GM21526 (cell line): ENCODE data around the gene LARGE1.
A peak's percentile ranks its signal among the peaks of the same experiment; 100 is the strongest.

ENCODE experiments used
- ATAC-seq: cut with Tn5 transposase; IDR thresholded peaks from one replicate; pipeline ENCODE4 v1.9.1; 2021; ENCODE audit warnings: moderate library complexity; ENCODE audit not compliant: unreplicated experiment, low FRiP score

The LARGE1 gene

DNA sequence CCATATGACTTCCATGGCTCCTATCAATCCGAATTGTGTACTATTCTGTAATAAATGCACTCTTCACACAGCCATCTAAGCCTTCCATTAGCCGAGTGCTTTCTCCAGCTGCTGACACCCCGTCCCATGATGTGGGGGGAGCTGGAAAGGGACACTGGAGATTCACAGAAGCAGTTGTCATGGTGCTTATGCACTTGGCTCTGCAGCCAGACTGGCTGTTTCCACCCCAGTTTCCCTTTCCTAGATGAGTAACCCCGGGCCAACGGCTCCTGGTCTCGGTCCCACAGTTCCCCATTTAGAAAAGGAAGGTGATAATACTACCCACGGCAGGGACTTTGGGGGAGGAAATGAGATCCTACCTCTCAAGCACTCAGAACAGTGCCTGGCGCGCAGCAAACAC, 617.2 kb downstream of the LARGE1 start:
- no peak for ATAC-seq

- no peak for ATAC-seq
Measured at GRCh38 chr22:33302549-33302948, 617.7 kb downstream of the LARGE1 start.

- ATAC-seq, result no peak
Measured at GRCh38 chr22:33302049-33302545, 618.2 kb downstream of the LARGE1 start.

DNA sequence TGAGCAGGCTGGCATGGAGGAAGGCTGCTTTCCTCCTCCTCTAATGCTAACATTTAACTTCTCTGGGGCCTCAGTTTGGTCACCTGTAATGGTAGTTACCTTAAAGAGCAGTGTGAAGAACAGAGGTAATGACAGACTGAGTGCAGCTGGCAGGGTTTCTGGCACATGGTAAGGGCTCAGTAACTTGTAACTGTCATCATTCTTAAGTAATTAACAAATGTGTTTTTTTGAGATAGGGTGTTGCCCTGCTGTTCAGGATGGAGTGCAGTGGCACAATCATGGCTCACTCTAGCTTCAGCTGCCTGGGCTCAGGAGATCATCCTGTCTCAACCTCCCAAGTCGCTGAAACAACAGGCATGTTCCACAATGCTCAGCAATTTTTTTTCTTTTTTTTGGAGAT, 620.1 kb downstream of the LARGE1 start:
- no peak for ATAC-seq

- ATAC-seq, result peak; percentile 84
Measured at GRCh38 chr22:33299245-33299956, 620.9 kb downstream of the LARGE1 start.

- no peak for ATAC-seq
Measured at GRCh38 chr22:33296941-33297340, 623.3 kb downstream of the LARGE1 start.

GRCh38 chr22:33288078-33288477, 632.2 kb downstream of the LARGE1 start:
- ATAC-seq, result no peak

DNA sequence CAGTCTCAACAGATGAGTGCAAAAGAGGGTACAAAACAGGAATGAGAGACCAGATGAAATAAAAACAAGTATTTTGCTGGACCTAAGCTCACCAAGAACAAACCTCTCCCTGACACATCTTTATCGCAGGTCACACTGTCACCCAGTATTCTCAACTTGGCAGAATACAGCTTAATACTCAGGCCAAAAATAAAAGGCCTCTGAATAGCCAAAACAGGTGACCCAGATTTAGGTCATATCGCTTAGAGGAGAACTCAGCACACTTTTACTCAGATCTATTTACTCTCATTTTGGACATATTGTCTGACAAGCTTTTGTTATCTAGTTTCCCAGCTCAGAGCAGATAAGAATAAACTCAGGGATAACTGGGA, 645.2 kb downstream of the LARGE1 start:
- no peak for ATAC-seq

- ATAC-seq, result no peak
Measured at GRCh38 chr22:33274214-33275072, 645.8 kb downstream of the LARGE1 start.

- ATAC-seq, result no peak
Measured at GRCh38 chr22:33272871-33273270, 647.4 kb downstream of the LARGE1 start.

DNA sequence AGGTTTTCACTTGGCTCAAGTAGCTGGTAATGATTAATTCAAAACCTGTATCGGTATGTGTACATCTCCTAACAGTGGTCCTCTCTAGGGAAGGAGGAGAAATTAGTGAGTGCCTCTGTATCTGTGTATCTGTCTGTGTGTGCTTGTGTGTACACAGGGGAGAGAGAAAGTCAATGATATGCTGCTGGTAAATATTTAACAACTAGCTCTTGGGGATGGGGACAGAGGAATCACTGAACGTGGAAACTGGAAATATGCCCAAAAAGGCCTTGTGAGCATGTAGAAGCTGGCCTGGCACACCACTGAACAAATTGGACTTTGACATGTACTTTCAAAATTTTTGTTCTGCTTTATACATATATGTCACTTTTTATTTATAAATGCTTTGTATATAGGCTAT, 648.1 kb downstream of the LARGE1 start:
- peak; percentile 8 for ATAC-seq

DNA sequence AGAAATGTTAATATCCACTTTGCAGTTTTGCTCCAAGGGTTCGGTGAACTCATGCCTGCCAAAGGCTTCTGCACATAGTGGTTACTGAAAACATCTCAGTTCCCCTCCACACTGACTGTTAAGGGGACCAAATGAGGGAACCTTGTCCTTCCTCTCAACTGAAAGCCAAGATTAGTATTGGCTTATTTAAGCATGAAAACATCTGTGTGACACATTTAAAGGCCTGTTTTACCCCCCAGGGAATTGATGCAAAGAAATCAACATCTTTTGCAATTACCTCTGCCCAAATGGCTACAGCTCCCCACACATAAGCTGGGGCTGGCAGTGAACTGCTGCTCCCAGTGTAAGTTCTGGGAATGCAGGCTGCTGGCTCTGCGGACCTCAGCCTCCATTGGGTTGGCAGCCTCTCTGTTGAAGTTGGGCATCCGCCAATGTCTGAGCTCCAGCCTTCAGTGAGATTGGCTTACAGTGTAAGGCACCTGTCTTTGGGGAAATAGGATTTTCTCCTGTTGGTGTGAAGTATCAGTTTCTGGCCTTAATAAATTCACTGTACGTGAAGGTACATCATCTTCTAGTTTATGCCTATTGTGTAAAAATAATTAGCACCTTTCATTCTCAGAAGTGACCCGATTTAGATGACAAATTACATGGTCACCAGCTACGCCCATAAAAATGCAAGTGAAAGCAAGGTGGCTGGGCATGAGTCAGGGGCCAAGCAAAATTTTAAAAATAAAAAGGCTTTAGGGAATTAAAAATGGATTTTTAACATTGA, 648.7 kb downstream of the LARGE1 start:
- ATAC-seq, result peak; percentile 63

DNA sequence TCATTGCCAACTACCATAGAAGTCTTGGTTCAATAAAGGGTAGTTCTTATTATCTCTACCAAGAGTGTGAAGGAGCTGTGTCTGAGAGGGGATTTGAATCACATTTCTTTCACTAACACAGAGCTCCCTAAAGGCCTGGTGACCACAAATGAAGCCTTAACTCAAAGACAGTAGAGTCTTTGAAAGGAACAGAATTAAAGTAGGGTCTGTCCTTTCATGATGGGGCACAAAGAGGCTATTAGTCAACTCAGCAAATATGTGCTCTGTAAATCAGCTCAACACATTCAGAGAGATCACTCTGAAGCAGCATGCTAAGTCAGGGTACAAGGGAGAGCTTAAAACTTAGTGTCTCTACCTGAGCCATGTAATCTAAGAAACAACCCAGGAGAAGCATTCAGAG, 649.7 kb downstream of the LARGE1 start:
- ATAC-seq, result no peak

DNA sequence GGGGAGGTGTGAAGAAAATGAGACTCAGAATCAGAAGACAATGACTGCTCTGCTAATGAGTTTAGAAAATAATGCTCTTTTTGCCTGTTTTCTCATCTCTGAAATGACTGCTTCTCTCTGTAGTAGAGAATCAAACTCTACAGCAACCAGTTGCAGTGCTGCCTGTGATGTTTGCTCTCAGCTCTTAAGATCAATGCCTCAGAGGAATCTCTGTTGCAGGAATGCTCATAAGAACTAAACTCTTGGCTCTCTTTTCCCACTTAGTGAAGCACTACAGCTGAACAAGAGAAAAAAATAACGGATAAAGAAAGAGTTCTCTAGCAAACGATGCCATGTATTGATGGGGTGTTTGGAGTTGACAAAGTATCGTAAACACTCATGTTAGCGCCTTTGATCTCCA, 658.6 kb downstream of the LARGE1 start:
- ATAC-seq, result no peak

DNA sequence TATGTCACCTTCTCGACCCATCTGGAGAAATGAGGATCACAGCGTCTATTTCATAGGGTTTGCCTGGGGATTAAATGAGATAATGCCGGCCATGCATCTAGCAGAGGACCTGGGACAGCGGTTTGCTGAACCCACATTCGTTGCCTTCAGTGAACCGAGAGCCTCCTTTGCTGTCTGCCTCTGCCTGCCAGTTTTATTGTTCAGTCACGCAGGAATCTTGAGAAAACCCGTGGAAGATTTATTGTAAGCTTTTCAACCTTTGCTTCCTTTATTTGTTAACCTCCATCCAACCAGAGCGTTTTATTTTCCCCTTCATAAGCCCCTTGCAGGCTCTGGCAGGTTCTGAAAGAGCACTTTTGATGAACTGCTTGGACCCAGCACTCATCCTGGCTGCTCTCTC, 659.8 kb downstream of the LARGE1 start:
- no peak for ATAC-seq

GRCh38 chr22:33255791-33256190, 664.5 kb downstream of the LARGE1 start:
- ATAC-seq, result no peak

- ATAC-seq, result no peak
Measured at GRCh38 chr22:33248948-33249347, 671.3 kb downstream of the LARGE1 start.

DNA sequence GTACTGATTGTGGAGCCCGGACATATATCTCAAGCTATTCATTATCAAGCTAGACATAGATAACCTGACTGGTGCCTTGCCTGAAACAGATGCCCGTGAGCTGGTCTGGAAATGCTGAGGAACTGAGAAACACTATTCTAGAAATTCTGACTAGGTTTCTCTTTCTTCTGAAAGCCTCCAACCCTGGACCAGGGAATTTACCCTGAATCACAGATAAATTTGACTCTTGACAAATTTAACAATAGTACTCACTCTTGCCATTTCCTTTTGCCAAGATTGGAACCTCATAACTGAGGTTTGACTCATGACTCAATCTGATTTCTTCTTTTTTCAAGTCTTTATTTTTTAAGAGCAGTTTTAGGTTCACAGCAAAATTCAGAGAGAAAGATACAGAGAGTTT, 672.5 kb downstream of the LARGE1 start:
- no peak for ATAC-seq

DNA sequence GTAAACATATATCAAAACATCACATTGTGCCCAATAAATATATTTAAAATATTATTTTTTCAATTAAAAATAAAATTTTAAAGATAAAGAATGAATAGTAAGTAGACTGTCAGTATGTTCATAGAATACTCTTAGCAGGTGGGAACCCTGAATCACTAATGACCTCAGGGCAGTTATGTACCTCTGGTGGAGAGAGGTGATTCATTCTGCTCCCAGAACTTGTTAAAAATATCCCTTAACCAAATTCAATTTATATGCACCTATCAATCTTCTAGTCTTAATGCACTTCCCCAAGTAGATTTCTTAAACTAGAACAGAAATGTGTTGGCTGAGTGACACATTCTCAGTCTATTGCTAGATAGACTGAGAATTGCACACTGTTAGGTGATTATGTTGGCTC, 678.2 kb downstream of the LARGE1 start:
- ATAC-seq, result no peak

DNA sequence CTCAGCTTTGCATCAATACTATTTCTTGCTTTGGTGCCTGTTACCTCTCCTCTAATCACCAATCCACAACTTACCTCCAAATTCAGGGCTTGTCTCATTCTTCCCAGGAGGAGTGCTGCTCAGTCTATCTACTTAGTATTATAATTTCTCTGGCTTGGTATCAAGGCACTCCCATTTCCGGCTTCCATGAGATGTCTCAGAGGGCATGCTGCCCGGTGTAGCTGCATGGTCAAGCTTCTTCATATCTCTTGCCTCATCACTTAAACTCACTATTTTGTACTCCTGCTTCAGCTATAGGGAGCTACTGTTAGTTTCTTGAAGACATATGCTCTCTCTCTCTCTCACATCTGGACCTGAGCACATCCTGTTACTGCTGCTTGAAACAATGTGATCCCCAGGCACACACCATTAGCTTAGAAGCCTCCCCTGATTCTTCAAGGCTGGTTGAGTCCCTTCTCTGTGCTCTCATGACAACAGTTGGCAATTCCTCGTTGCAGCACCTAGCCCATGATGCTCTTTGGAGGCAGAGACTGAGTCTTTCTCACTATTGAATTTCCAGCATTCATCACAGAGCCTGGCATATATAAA, 679.3 kb downstream of the LARGE1 start:
- ATAC-seq, result no peak

- no peak for ATAC-seq
Measured at GRCh38 chr22:33232071-33232470, 688.2 kb downstream of the LARGE1 start.
